Liver (tissue), 3 donors: ENCODE results near the gene MAPK8IP2.

Source experiments
- CTCF ChIP-seq: fragments of 150-350 bp; IDR thresholded peaks from 2 replicates; pipeline ENCODE4 v1.5.1; 2017; ENCODE audit warnings: improper control_type of control experiment, low read depth, low read length; ENCODE audit not compliant: missing input control
- FOXA2 ChIP-seq: IDR thresholded peaks from 2 replicates; pipeline ENCODE4 v1.6.1; 2016; ENCODE audit warnings: antibody characterized with exemption
- RAD21 ChIP-seq, 2 donors: IDR thresholded peaks; 2 replicates each; pipeline ENCODE4 v1.6.1; 2016; ENCODE audit warnings: antibody characterized with exemption in 2 of 2, mild to moderate bottlenecking in 2 of 2
- donor health status: healthy.
- donor health status: healthy.

DNA sequence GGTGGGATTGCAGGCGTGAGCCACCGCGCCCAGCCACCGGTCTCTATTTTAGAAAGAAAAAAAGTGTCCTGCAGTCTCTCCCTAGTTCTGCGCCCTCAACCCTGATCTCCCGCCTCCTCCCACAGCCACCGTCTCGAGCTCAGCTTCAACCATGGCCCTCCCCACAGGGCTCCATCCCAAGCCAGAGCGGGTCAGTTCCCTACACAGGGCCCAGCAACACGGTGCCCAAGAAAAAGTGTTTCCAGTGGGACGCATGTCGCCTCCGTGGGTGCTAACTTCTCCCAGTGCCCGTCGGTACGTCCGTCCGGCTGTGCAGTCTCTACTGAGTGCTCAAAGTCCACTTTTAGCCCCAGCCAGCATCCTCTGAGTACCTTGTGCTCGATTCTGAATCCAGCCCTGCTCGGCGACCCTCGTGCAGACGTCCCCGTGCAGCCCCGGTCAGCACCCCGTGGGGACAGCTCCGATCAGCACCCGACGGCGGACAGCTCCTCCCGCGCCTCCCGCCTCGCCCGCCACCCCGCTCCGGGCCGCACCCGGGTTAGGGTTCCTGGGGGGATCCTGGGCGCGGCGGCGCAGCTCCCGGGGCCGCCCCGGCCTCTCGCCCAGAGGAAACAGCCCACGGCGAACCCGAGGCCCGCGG, 657 bp upstream of the MAPK8IP2 start:
- TF ChIP-seq RAD21 (IDR thresholded peaks at IDR 0.05) (no peak), CTCF (no peak), FOXA2 (no peak)
